ENCODE measurements around the gene FKTN. TPM values are rescaled to one million over a fixed set of nuclear protein-coding genes. Genes with fewer than 3 reads are reported as not detected.
A peak's percentile ranks its signal among the peaks of the same experiment; 100 is the strongest.

The FKTN gene
- polyA plus RNA-seq, 1 experiment, result 8.2 TPM

GRCh38 chr9:105637787-105638395 lies 80.0 kb downstream of the FKTN start:
- TF ChIP-seq CTCF (IDR thresholded peaks at IDR 0.05; ENCODE audit: insufficient read depth, low read depth, low read length), result peak; percentile 46
- CTCF ChIA-PET, result interaction anchor here (0.8 to 2.0 kb wide), 6 partner anchors 9 to 81 kb away, joined by 3 to 7 read pairs (median 4); no protein-coding TSS in a partner anchor

GRCh38 chr9:105639936-105640335 lies 82.0 kb downstream of the FKTN start:
- ChIA-PET CTCF (interaction anchor here (0.7 to 1.4 kb wide), 3 partner anchors 8 to 241 kb away, joined by 3 to 4 read pairs (median 4); no protein-coding TSS in a partner anchor), POLR2A (no interaction called here)
- no peak for DNase-seq (ENCODE audit: low read depth)
- Histone ChIP-seq H3K27me3 (ENCODE audit: control insufficient read depth, insufficient read depth, low read length) (no peaks in the 10 kb centered on the region), H3K4me3 (ENCODE audit: low read depth, low read length) (no peak overlapping the region), H3K36me3 (ENCODE audit: control insufficient read depth, insufficient read depth, low read length) (no peaks in the 10 kb centered on the region)
- no peak for TF ChIP-seq CTCF (IDR thresholded peaks at IDR 0.05; ENCODE audit: insufficient read depth, low read depth, low read length)

More at GRCh38 chr9:105637787-105638395, 80.0 kb downstream of the FKTN start:
- Histone ChIP-seq H3K4me3 (ENCODE audit: low read depth, low read length) (no peak overlapping the region), H3K36me3 (ENCODE audit: control insufficient read depth, insufficient read depth, low read length) (no peaks in the 10 kb centered on the region), H3K27me3 (ENCODE audit: control insufficient read depth, insufficient read depth, low read length) (no peaks in the 10 kb centered on the region)
- POLR2A ChIA-PET, result no interaction called here
- DNase-seq (ENCODE audit: low read depth), result no peak

- CTCF ChIA-PET, result no interaction called here
- POLR2A ChIA-PET, result no interaction called here
- DNase-seq (ENCODE audit: low read depth), result no peak
Measured at GRCh38 chr9:105643795-105644194, 85.9 kb downstream of the FKTN start.

GRCh38 chr9:105646879-105647594 lies 89.1 kb downstream of the FKTN start:
- ChIA-PET CTCF (interaction anchor here (0.9 to 1.5 kb wide), 3 partner anchors 9 to 71 kb away, joined by 3 to 5 read pairs (median 4); partner anchors contain the start of gene TMEM38B), POLR2A (no interaction called here)
- H3K36me3 ChIP-seq (ENCODE audit: control insufficient read depth, insufficient read depth, low read length), result no peaks in the 10 kb centered on the region
- H3K27me3 ChIP-seq (ENCODE audit: control insufficient read depth, insufficient read depth, low read length), result no peaks in the 10 kb centered on the region
- H3K4me3 ChIP-seq (ENCODE audit: low read depth, low read length), result no peak overlapping the region
- TF ChIP-seq CTCF (IDR thresholded peaks at IDR 0.05; ENCODE audit: insufficient read depth, low read depth, low read length), result no peak
- DNase-seq (ENCODE audit: low read depth), result no peak

More at GRCh38 chr9:105643795-105644194, 85.9 kb downstream of the FKTN start:
- Histone ChIP-seq H3K36me3 (ENCODE audit: control insufficient read depth, insufficient read depth, low read length) (no peaks in the 10 kb centered on the region), H3K4me3 (ENCODE audit: low read depth, low read length) (no peak overlapping the region), H3K27me3 (ENCODE audit: control insufficient read depth, insufficient read depth, low read length) (no peaks in the 10 kb centered on the region)
- no peak for TF ChIP-seq CTCF (IDR thresholded peaks at IDR 0.05; ENCODE audit: insufficient read depth, low read depth, low read length)

GRCh38 chr9:105647595-105648349 lies 89.8 kb downstream of the FKTN start:
- ChIA-PET POLR2A (no interaction called here), CTCF (interaction anchor here (0.7 to 1.4 kb wide), 4 partner anchors 8 to 70 kb away, joined by 4 to 5 read pairs (median 4); no protein-coding TSS in a partner anchor)
- no peaks in the 10 kb centered on the region for H3K36me3 ChIP-seq (ENCODE audit: control insufficient read depth, insufficient read depth, low read length)
- TF ChIP-seq CTCF (IDR thresholded peaks at IDR 0.05; ENCODE audit: insufficient read depth, low read depth, low read length), result no peak
- no peak for DNase-seq (ENCODE audit: low read depth)
- H3K27me3 ChIP-seq (ENCODE audit: control insufficient read depth, insufficient read depth, low read length), result no peaks in the 10 kb centered on the region
- no peak overlapping the region for H3K4me3 ChIP-seq (ENCODE audit: low read depth, low read length)
